HG02763 (cell line): ENCODE results near the gene CHRND.

ENCODE experiments used
- ATAC-seq: cut with Tn5 transposase; IDR thresholded peaks from one replicate; pipeline ENCODE4 v1.9.1; 2021; ENCODE audit warnings: mild to moderate bottlenecking, moderate library complexity; ENCODE audit not compliant: unreplicated experiment

The CHRND gene

GRCh38 chr2:232541195-232541960 is 15.4 kb downstream of the CHRND start:
- ATAC-seq = no peak

- no peak for ATAC-seq
These were observed 16.2 kb downstream of the CHRND start for GRCh38 chr2:232541961-232542714.

- ATAC-seq = no peak
These were observed 16.9 kb downstream of the CHRND start for GRCh38 chr2:232542715-232543467.

DNA sequence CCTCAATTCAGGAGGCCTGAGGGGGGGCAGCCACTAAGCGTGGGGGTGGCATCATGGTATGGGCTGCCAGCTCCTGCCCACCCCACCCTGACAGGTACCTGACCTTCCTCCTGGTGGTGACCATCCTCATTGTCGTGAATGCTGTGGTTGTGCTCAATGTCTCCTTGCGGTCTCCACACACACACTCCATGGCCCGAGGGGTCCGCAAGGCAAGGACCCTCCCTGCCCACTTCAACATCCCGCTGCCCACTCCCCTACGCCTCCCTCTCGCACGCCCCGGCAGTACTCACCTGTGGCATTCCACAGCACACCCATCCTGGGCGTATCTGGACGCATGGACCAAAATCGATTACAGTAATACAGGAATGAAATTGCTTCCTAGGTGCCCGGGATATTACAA is 17.5 kb downstream of the CHRND start:
- ATAC-seq = no peak

DNA sequence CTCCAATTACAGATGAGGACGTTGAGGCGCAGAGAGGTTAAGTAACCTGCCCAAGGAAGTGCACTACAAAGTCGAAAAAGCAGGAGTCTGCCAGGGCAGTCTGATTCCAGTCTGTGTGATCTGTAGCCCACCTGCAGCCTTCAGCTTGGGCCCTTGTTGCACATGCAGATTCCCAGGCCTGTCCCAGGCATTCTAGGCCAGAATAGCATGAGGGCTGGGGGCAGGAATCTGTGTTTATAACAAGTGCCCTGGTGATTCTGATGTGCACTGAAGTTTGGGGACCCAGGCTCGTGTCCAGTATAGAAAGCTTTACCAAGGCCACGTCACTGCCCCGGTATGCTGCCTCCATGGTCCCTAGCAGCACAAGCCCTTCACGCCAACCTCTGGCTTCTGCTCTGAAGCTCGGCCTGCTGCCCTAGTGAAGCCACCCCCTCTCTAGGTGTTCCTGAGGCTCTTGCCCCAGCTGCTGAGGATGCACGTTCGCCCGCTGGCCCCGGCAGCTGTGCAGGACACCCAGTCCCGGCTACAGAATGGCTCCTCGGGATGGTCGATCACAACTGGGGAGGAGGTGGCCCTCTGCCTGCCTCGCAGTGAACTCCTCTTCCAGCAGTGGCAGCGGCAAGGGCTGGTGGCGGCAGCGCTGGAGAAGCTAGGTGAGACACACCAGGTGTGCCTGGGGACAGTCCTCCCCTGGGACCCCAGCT is 18.1 kb downstream of the CHRND start:
- no peak for ATAC-seq

- ATAC-seq = no peak
These were observed 18.7 kb downstream of the CHRND start for GRCh38 chr2:232544674-232545073.

DNA sequence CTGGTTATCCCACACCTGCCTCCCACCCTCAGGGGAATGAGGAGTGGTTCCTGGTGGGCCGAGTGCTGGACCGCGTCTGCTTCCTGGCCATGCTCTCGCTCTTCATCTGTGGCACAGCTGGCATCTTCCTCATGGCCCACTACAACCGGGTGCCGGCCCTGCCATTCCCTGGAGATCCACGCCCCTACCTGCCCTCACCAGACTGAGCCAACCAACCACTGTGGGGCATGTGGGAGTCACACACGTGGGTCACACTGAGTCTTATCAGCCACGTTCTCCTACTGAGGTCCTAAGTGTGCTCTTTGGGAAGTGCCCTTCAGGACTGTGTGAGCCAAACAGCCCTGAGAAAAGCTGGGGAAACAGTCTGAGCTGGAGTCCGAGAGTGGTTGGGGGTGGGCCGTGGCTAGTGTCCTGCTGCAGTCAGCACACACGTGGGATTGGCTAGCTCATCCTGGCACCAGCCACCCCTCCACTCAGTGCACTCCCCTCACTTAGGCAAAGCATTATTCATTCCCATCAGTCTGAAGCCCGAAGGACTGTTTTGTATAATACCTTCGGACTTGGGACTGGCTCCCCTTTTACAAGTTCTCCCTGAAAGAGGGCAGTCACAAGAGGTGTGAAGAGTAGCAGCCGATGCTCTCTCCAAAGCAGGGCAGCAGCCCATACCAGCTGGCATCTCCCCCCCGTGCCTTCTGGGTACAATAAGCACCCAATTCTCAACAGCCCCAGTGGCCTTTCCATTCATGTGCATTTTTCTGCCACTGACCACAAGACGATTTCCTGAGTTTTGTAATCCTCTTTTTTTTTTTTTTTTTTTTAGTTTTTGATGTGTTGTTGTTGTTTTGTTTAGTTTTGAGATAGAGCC is 19.8 kb downstream of the CHRND start:
- no peak for ATAC-seq

- ATAC-seq = no peak
These were observed 22.0 kb downstream of the CHRND start for GRCh38 chr2:232547991-232548390.

DNA sequence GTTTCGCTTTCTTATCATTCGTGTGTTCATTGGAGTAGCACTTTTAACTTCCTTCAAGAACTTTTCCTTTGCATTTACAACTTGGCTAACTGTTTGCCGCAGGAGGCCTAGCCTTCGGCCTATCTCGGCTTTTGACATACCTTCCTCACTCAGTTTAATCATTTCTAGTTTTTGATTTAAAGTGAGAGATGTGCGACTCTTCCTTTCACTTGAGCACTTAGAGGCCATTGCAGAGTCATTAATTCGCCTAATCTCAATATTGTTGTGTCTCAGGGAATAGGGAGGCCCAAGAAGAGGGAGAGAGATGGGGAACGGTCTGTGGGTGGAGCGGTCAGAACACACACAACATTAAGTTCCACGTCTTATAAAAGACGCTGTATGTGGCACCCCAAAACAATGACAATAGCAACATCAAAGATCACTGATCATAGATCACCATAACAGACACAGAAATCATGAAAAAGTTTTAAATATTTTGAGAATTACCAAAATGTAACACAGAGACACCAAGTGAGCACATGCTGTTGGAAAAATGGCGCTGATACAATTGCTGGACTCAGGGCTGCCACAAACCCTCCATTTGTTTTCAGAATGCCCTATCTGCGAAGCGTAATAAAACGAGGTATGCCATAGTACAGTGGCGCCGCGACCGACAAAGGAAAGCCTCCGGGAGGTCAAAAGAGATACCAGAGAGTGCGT is 23.8 kb downstream of the CHRND start:
- no peak for ATAC-seq

GRCh38 chr2:232550354-232551249 is 24.6 kb downstream of the CHRND start, which contains the start of the genes EIF4E2 and TIGD1:
Gene EIF4E2 (plus strand): TSS chr2:232550689. CDS start chr2:232550725, 36 bp downstream.
Gene TIGD1 (minus strand): TSS chr2:232550557. CDS start chr2:232549882, 675 bp downstream.
- ATAC-seq = peak; percentile 93

GRCh38 chr2:232551250-232551638 is 25.3 kb downstream of the CHRND start:
- no peak for ATAC-seq

- ATAC-seq = no peak
These were observed 25.8 kb downstream of the CHRND start for GRCh38 chr2:232551776-232552175.

DNA sequence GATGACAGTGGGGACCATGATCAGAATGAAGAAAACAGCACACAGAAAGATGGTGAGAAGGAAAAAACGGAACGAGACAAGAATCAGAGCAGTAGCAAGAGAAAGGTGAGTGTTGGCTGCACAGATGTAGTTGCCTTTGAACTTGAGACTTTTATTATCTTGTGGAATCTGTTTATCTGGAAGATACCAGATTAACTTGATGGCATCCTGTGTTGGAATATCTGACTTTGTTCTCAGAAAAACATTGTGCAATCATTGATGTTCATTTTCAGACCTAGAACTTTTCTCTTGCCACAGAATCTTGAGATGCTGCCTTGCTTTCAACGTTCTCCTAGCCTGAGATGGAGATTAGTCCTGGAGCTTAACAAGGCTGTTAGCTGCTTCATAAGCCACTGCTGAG is 30.5 kb downstream of the CHRND start:
- no peak for ATAC-seq

DNA sequence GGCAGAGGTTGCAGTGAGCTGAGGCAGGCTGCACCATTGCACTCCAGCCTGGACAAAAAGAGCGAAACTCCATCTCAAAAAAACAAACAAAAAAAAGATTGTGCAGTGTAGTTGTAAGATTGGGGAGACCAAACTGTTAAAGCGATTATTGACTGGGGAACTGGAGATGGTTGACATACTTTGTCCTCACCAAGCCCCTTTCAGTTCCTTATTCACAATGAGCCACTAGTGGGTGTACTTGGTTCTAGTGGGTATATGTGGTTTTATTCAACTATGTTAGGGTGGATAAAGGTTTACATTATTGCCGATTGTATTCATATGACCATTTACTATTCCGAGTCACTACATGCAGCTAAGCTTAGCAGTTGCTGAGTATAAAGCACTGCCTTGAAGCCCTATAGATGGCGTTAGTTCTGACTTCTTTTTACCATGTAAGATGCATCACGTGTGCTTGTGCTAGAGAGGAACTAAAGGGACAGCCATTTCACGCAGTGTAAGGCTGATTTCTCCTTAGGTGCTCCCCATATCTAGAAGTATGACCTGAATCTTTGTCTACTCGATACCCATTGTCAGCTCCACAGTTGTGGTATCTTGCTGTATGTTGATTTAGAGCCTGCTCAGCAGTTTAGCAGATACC is 36.7 kb downstream of the CHRND start:
- ATAC-seq = no peak

DNA sequence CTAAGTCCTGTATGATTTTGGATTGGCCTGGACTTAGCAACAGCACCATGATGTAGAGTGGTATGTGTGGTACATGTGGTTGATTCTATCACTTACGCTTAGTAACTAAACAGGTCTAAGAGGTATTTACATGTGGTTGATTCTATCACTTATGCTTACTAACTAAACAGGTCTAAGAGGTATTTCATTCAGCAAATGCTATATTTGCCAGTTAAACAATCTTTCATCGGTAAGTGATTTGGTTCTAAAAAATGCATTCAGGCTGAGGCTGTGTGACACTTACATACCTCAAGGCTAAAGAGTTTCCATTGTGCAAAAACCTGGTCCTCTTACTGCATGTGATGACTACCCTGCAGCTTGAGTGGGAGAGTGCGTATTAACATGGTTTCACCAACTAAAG is 37.6 kb downstream of the CHRND start:
- ATAC-seq = no peak

GRCh38 chr2:232567721-232568120 is 41.8 kb downstream of the CHRND start:
- ATAC-seq = no peak

GRCh38 chr2:232568161-232568560 is 42.2 kb downstream of the CHRND start:
- ATAC-seq = no peak

DNA sequence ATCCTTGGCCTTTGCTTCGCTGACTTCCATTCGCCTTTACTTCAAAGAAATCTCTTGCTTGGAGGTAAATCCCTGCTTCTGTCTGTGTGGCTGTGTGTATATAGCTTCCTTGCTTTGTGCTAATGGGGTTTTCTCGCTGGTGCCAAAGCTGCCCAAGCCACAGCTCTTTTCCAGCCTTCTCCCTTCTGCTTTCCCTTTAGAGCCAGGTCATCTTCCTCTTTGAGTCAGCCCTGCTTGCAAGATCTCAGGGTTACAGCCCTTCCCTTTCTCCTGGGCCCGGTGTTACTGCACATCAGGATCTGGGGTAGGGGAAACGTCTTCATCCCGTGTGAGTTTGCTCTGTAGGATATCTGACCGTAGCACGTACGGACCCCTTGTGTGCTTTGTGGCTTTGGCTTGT is 43.6 kb downstream of the CHRND start:
- ATAC-seq = no peak
